Measurements from ENCODE around the gene PBX3.

Gene PBX3

DNA sequence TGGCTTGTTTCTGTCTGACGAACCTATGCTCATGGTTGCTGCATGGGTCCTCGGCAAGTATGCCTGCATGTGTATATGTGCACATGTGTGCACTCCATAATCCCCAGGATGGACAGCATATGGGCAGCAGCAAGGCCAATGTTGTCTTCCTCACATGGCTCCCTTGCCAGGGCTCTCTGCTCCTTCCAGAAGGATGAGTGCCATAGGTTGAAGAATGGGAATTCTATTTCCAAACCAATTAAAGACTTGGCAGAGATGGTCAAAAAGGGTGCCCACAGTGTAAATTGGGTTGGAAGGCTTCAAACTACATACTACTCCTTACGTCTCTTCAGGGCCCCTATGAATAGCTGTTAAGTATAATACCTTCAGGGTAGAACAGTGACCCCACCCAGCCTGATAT, 212.1 kb downstream of the PBX3 start:
- DNase-seq, result no peak

DNA sequence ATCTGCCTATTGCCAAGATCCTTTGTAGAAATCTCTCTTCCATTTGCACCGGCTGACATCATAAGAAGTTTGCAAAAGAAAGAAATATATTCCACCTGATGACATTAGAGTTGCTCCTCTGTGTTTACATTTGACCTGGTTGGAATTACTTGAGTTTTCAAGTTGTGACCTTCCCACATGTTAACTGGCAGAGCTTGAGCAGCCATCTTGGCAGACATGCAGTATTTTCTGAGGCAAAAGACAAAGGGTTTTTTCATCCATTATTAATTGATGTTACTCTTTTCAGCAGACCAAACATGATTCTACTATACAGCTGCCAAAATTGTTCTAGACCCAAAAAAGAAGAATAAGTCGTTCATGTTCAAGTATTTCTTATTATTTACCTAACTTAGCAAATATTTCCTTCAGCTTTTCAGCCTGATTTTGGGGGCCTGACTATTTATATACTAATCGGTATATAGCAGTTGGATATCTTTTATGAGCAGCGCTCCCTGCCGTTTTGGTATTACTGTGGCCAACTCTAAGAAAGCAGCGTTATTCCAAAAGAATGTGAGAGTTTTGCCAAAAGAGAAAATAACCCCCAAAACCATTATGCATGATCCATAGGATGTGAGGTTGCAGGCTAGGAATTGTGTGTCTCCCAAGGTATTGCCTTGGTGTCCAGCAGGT, 212.9 kb downstream of the PBX3 start:
- no peak for DNase-seq

DNA sequence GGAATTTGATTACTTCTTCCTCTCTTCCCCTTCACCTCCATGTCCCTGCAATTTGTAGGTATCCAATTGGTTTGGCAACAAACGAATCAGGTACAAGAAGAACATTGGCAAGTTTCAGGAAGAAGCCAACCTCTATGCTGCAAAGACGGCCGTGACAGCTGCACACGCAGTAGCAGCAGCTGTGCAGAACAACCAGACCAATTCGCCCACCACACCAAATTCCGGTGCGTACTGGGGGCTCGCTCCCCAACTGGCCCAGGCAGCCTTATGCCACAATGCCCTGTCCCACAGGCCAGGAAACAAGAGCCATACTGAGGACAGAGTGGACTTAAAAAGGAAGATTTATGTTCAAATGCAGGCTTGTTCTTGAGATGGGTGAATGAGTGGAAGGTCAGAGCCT, 213.5 kb downstream of the PBX3 start:
- no peak for DNase-seq

DNA sequence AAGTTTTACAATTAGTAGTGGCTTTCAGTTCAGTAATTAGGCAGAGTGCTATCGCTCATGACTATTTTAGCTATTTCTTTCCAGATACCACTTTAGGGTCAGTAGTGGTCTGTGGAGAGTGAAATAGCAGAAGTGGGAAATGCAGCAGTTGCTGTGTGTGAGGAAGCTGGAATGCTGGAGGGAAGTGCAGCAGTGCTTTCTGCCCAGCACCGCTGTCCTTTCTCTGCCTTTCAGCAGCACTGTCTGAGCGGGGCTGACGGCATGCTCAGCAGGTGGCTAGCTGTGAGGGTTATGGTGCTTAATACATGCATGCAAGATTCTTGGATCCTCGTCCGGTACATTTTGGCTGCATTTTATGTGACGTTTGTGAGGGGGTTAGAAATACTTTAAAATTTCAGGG, 213.9 kb downstream of the PBX3 start:
- DNase-seq, result no peak

DNA sequence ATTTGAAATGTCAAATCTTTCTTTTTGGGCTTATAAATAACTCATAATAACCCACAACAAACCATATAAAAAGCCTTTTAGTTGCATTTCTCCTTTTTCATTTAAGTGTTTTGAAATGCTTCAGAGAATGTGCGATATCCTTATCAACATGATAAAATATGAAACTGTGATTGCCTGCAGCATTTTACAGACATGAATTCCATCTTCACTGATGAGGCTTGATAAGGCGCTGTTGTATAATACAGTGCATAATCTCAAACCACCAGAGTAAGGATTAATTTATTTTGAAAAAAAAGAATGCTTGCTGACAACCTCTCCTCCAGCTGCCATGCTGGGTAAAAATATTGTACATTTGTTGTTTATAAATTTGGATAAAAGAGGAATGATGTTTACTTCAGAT, 216.8 kb downstream of the PBX3 start:
- no peak for DNase-seq

DNA sequence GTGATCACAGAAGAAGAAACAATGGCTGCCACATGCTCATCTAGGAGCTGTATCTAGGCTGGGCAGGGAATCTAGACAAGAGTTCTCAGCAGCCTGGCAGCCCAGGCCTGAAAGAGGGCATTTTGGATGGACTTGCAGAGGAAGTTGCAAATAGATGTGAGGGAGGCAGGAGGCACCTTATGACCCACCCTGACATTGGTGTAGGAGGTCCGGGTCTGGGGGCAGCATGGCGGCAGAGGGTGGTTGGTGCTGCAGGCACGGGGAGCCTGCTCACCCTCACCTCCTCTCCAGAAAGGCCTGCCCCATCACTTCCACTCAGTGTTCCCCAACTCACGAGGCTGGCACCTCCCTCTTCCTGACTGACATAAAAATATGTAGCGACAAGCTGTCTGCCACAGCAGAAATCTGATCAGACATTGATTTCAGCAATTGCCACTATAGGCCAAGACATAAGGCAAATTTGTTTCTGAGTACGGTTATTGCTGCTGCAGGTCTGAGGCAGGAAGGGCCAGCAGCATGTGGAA, 217.6 kb downstream of the PBX3 start:
- no peak for DNase-seq

DNA sequence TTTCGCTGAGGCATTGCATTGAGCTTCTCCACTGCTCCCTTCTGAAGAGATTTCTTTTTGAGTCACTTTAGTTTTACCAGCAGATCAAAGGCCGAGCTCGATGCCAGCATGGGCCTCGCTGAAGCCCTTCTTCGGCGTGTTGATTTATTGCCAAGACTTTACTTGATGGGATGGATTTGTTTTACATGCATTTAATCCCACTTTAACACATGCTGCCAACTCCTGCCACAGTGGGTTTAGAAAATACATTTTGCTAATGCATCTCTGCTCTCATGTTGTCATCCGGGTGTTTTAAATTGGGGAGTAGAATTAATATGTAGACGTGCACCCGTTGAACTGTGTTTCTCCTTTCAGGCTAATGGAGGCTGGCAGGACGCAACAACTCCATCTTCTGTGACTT, 218.3 kb downstream of the PBX3 start:
- no peak for DNase-seq

DNA sequence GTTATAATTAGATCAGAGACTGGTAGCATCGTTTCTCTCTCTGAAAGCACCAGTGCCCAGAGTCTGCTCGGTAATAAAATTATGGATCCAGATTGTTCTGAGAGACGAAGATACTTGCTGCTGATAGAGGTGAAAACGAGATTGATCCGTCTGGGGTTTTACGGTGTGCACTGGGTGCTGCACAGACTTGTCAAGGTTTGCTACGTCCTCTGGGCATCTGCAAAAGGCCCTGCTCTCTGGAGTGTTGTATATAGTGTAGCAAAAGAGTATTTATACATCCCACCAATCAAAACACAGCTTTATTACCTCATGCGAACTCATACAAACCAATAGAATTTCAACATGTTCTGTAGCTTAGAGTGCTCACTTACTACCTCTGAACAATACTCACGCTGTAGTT, 219.3 kb downstream of the PBX3 start:
- DNase-seq, result no peak

DNA sequence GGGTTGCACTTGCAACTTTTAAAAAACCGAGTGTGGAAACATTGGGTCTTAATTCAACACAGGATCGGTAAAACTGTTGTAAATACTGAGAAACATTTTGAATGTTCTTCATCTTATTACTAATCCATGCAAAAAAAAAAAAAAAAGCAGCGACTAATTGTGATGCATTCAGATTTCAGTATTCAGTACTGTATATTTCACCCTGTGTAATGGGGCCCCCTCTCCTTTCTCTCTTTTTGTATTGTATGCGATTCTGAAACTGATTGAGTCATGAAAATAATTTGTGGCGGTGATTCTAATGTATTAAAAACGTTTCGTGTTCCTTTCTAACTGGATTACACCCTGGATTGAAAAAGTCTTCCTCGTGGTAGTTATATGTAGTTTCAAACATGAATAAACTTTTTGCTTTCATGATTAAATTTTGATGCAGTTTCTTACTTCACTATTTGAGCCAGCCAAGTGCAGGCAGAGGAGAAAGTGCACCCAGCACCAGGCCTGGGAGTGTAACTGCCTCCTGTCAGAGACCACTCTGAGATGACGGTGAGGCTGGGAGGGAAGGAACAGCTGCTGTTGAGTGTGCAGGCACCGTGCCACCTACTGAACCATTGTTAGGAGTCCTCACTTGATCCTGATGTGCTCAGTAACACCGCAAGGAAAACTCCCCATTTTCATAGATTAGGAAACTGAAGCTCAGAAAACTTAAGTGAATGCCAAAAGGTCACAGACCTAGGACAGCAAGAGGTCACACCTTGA, 220.0 kb downstream of the PBX3 start:
- DNase-seq, result no peak

DNA sequence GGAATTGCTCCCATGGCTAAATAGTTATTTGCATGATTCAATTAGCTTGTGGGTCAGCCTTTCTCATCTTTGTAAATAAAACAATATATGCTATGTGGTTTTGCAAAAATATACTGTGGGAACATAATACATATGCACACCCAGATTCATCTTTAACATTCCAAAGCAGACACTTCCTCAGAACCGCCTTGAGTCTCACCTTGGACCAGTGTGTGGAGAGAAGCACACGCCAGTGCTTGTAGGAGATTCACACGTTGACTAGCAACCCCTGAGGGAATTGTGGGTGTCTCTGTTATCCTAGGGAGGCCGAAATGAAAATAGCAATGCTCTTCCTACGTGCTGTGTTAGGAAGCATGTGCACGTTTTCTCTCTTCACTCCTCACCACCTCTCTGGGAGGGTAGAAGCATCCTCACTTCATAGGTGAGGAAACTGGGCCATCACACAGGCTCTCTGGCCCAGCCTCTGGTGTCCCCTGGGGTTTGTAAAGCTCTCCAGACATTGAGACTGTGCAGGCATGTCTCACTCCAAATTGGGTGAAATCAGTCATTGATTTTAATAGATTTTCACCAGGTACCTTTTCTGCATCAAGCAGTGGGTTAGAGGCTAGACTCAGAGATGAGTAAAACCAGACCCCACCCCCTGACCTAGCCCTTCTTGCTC, 221.7 kb downstream of the PBX3 start:
- no peak for DNase-seq

DNA sequence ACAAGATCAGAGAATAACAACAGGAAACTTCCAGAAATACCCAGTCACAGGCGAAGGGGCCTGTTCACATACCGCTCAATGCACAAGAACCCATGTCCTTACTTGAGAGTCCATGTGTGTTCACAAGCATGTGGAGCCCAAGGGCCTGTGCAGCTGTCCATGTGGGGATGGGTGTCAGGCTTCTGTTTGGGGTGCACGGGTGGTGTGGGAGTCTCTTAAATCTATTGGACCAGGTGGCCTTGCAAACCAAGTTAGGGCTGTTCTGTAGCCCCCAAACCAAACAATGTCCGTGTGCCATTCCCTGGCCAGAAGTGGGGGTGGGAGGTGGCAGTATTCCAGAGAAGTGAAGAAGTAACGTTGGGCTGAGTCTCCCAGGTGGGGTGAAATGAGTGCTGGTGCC, 222.3 kb downstream of the PBX3 start:
- no peak for DNase-seq

DNA sequence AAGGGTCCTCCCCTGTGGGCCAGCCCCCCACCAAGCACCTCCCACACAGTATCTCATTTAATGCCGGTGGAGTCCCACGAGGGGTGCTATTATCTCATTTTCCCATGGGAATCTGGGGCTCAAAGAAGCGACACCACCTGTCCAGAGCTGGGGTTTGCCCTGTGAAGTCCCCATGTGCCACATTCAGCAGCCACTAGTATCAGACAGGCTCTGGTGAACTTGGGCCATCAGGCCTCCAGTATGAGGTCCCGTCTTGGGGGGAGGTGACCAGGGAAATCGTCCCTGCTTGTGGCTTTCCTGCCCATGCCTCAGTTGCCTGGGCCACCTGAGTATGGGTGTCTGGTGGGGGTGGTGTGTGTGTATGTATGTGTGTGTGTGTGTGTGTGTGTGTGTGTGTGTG, 222.7 kb downstream of the PBX3 start:
- DNase-seq, result no peak

DNA sequence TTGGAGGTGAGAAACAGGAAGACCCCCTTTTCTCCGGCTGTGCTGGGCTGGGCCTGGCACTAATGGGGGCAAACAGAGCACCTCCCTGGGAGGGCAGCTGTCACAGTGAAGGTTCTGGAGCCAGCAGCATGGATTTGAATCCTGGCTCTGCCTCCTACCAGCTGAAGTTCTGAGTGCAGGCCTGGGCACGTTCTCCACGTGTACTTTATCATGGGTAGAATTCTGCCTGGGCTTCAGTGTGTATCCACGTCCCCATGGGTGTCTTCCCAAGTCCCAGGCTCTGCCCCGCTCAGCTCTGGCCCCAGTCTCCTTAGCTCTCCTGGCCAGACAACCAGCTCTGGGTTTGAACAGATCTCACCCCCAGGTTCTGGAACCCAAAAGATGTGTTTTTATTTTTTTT, 223.2 kb downstream of the PBX3 start:
- DNase-seq, result no peak

DNA sequence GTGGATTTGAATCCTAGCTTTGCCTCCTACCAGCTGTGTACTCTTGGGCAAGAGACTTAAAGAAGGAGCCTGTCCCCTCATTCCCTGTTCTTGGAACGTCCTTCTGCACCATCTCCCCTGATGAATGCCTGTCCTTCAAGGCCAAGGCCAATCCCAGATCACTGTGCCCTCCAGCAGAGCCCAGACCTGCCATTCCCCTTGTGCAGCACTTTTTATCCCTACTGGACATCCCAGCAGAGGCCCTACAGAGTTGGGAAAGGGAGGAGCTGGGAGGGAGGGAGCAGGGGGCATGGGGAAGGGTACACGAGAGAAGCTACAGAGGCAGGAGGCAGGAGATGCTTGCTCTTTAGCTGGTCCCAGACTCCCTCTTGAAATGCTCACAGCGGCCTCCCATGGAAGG, 223.9 kb downstream of the PBX3 start:
- no peak for DNase-seq

DNA sequence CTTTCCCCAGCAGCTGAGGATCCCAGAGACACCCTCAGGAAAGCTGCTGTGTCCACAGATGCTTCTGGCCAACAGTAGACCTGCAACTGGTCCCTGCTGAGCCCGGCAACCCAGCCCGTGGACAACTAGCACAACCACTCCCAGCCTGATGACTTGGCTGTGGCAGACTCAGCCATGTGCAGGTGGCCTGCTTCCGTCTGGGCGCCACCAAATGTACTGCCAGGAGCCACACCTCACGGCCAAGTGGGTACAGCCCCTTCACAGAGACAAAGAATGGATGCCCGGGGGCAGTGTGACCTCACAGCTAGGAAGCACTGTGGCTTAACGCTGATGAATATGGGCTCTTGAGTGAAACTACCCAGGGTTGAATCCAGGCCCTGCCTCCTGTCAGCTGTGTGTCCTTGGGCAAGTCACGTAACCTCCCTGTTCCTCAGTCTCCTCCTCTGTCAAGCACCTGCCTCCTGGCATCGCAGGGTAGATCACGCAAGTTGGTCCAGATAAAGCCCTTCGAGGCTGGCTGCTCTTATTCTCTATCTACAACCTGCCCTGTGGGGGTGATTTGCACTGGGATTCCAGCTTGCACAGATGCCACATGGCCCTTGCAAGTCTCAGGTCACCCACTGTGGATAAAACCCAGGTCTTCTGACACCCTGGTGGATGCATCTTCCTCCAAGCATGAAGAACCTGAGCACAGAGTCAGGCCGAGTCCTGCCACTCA, 225.0 kb downstream of the PBX3 start:
- DNase-seq, result no peak

DNA sequence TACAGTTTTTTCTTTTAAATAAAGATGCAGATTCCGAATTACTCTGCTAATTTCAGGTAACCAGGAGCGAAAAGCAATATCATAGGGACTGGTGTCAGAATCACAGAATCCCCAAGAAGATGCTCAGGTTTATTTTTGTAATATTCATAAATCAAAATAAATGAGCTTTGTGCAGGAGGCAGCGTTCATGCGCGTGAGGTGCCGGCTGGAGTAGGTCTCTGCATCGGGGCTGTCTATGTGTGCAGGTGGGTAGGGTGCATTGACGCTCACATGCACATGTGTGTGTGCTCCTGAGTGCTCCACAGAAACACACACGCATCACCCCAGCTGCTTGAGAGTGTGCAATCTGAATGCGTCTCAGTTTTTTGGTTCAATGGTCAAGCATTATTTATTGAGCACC, 226.4 kb downstream of the PBX3 start:
- DNase-seq, result no peak

DNA sequence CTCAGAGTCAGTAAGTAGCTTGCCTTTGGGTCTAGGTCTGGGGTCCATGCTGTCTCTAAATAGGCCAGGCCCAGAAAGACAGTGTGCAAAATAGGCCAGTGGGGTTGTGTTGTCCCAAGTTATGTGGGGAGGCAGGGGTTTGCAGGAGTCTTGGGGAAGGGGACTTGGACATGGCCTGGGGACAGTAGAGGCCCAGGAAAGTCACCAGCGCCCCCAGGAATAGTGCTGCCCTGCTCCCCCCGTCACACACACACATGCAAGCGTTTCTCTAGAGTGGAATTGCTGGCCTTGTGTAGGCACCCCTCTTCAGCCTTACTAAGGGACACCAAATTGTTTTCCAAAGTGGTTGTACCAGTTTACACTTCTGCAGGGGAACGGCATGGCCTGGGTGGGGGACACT, 227.5 kb downstream of the PBX3 start:
- DNase-seq, result no peak

DNA sequence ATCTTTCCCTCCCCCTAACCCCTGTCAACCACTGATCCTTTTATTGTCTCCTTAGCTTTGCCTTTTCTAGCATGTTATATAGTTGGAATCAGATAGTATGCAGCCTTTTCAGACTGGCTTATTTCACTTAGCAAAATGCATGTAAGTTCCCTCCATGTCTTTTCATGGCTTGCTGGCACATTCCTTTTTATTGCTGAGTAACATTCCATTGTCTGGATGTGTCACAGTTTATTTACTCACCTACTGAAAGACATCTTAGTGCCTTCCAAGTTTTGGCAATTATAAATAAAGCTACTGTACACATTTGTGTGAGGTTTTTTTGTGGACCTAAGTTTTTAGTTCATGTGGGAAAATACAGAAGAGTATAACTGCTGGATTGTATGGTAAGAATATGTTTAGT, 230.1 kb downstream of the PBX3 start:
- DNase-seq, result no peak

DNA sequence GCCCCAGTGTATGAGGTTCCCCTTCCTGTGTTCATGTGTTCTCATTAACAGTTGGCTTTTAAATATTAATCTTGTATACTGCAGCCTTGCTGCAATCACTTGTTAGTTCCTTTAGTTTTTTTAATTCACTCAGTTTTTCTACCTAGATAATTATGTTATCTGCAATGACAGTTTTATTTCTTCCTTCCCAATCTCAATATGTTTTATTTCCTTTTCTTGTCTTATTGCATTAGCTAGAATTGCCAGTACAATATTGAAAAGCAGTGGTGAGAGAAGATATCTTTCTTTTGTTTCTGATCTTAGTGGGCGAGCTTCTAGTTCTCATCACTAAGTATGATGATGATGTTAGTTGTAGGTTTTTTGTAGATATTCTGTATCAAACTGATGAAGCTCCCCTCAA, 232.2 kb downstream of the PBX3 start:
- DNase-seq, result no peak

DNA sequence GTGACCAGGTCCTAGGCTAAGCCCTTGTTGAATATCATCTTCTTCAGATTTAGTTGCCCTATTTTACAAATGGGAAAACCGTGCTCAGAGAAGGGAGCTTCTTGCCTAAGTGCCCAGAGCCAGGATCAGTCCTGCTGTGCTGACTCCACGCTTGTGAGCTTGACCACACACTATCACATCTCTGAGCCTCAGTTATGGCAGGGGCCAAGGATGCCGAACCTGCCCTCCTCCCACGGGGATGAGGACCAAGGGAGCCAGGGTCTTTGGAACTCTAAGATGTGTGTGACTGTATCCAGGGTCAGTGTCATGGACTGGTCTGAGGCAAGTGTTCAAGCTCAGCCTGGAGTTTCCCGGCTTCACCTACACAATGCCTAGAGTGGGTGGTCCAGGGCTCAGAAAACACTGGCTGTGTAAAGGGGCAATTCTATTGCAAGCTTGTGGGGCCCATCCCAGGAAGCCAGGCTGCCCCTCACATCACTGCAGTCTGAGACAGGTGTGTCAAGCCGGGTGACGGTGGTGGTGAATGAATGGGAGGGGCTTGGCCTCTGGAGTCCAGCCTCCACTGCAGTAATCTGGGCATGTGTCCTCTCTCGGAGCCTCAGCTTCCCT, 235.7 kb downstream of the PBX3 start:
- DNase-seq, result no peak

DNA sequence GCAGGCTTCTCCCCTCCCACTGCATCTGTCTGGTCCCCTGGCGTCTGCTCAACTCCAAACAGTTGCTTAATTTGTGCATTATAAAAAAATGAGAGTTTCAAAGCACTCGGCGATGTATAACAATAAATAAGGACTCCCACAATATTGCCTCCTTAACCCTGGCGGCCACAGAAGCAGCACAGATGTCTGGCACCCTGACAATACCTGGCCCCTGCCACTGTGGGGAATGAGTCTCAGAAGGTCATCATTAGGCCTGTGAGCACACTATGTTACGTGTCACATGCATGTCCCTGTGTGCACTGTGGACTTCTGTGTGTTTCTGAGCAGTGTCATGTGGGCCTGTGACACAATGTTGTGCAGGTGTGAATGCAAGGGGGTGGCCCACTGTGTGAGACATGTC, 236.5 kb downstream of the PBX3 start:
- no peak for DNase-seq

DNA sequence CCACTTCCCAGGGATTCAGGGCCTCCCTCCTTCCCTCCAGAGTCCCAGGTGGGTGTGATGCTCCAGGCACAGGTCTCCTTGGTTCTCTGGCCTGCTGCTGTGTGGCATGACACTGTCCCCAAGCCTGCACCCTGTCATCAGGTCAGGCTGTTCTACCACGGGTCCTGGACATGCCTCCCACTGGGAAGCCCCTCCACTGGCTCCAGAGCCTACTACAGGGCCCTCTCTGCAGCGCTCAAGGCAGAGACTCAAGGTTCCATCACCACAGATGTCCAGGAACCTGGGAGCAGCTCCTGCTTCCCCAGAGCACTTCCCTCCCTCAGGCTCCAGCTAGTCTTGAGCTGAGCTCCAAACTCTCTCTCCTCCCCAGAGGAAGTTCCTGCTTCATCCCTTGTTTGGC, 237.3 kb downstream of the PBX3 start:
- no peak for DNase-seq

All from activated naive CD4-positive, alpha-beta T cell treated with Interleukin-2 at 50 U/mL for 16 hours (primary cell).